D721Med (cell line): ENCODE measurements around the gene CHRM4.

Experiments used
- DNase-seq: peaks from one replicate; pipeline ENCODE4 v3.0.0; 2011; ENCODE audit warnings: low spot score; ENCODE audit not compliant: insufficient read length
- FAIRE-seq: peaks from 2 replicates; lab custom pipeline; 2011; peaks lifted over from hg19 to GRCh38; lab: Jason Lieb, UNC
- TF ChIP-seq, protein P1 (sequence below): IDR thresholded peaks from 2 replicates; pipeline ENCODE4 v1.5.1; 2012; ENCODE audit warnings: mild to moderate bottlenecking, control low read depth; ENCODE audit not compliant: insufficient read depth; ENCODE audit errors: missing control alignments

Gene CHRM4

DNA sequence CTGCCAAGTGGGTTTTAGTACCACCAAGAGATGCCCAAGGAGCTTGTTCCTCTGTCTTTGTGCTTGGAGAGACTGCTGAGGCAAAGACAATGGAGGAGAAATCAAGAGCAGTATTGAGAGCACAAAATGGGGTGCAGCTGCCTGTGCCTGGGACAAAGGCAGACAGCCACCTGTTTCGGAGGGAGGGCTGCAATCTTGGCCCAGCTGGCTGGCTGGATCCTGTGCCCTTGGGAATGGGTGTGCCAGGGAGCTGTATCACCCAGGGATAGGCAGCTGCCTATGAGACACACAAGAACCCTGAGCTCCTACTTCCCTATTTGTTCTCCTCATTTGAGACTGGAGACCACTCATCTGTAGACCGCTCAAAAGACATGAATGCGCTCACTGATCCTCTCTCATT, 23.3 kb upstream of the CHRM4 start:
- TF ChIP-seq, protein P1, sequence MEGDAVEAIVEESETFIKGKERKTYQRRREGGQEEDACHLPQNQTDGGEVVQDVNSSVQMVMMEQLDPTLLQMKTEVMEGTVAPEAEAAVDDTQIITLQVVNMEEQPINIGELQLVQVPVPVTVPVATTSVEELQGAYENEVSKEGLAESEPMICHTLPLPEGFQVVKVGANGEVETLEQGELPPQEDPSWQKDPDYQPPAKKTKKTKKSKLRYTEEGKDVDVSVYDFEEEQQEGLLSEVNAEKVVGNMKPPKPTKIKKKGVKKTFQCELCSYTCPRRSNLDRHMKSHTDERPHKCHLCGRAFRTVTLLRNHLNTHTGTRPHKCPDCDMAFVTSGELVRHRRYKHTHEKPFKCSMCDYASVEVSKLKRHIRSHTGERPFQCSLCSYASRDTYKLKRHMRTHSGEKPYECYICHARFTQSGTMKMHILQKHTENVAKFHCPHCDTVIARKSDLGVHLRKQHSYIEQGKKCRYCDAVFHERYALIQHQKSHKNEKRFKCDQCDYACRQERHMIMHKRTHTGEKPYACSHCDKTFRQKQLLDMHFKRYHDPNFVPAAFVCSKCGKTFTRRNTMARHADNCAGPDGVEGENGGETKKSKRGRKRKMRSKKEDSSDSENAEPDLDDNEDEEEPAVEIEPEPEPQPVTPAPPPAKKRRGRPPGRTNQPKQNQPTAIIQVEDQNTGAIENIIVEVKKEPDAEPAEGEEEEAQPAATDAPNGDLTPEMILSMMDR: no peak
- FAIRE-seq: no peak
- no peak for DNase-seq

DNA sequence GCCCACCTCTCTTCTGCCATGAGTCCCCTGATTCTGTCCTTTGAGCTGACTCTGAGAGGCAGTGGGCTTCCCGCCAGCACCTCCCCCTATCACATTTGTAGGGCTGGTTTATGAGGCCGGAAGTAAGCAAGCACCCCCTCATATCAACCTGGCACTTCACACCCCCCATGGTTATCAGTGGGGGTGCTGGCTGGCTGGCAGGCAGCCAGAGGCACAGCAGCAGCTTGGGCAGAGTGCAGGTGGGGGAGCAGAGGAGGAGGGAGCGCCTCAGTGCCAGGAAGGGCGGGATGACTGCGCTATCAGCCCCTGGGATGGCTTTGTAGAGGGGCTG, 22.9 kb upstream of the CHRM4 start:
- TF ChIP-seq, protein P1: no peak
- no peak for FAIRE-seq
- DNase-seq: no peak

DNA sequence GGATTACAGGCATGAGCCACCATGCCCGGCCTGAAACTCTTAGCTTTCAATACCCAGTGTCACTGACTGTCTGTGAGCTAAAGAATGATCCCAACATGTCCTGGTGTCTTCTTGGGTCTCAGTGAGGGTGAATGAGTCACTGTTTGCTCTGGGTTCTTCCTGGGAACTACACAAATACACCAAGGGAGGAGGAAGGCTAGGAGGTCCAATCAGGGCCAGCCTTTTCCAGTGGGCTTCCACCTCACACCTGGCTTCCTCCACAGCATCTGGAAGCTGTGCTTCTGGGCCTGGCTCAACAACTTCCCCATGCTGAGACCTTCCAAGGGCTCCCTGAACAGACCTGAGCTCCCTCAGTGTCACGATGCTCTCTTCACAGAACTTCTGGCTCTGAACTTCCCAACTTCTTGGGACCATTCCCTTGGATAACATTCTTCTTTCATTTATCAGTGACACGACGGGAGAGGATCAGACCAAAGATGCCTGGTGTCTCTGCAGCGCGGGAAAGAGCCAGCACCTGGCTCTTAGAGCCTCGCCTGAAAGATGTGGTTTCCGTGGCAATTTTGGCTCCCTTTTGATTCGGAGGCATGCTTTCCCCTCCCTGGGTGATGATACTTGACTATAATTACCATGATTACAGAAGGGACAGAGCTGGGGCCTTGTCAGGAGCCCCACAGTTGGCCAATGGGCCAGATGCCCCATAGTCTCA, 22.3 kb upstream of the CHRM4 start:
- FAIRE-seq (no peak), DNase-seq (no peak)
- TF ChIP-seq, protein P1: no peak

DNA sequence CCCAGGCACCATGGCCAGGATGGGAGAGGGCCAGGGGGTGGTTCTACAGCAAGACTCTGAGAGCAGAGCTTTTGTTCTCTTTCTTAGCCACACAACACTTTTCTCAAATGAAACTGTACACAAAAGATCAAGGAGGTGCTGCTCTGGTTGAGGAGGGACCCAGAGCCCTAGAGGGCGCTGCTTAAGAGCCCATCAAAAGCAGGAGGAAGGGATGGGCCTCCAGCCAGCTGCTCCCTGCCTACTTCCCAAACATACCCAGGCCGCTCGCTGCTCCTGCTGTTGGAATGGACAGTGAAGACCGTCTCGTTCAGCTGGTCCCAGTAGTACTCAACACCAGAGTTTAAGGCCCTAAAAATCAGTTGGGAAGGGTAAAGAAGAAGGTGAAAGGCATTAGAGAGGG, 18.4 kb upstream of the CHRM4 start:
- DNase-seq (no peak), FAIRE-seq (no peak)
- TF ChIP-seq, protein P1: peak; percentile 68

DNA sequence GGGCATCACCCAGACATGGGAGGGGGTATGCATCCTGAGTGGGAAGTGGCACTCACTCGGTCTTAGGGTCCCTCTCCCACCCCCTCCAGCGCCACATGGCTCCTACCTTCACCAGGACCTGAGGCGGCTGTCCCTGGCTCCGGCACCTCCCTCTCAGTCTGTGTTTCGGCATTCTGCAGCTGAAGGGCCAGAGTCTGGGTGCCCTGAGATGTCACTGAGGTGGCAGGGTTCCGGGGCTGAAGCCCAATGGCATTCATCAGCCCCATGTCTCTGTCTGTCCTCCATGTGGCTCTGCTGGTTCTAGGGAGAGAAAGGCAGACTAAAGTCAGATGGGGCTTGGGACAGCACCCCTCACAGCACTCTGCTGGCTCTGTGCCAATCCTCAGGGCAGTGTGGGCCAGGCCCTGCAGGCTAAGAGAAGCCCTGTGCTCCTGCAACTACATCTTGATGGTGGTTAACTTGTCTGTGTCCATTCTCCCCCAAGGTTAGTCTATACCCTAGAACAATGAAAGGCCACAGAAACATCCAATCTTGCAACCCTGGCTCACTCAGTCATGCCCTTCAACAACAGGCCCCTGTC, 16.9 kb upstream of the CHRM4 start:
- FAIRE-seq (no peak), DNase-seq (no peak)
- TF ChIP-seq, protein P1: no peak

DNA sequence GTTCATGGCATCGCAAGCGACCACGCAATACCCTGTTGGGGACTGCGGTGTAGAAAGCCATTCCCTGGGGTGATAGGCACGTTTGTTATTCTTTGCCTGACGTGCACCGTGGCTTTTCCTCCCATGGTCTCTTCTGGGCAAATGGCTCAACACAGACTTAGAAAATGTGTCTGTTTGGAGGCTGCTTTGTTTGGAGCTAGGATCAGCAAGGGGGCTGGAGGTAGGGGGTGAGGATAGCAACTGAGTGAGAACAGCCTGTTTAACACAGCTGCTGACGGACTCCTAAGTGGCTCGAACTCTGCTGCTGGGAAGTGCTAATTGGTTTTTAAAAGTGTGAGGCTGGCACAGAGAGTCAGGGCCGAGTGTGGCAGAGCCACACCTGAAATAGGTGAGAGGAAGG, 16.1 kb upstream of the CHRM4 start:
- DNase-seq (no peak), FAIRE-seq (no peak)
- TF ChIP-seq, protein P1: no peak

DNA sequence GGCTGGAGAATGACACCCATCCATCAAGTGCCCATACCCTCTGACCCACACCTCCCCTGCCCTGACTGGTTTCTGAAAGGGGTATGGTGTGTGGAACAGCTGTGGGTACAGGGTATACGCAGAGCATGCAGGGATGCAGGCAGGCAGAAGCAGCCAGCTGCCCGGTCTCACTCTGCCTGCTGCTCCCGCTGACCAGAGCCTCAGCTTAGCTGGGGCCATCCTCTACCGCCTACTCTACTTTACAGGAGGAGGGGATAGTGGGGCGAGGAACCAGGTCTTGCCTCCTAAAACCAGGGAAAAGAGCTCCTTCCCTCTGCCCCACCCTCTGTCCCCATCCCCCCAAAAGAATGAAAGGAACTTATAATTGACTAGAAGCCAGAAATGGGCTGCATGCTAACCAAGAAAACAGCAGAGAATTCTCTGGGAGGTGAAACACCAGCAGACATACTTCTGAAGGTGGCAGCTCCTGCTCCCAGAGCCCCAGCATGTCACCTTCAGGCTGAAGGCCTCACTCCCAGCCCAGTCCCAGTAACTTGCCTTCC, 13.0 kb upstream of the CHRM4 start:
- TF ChIP-seq, protein P1: no peak
- DNase-seq (no peak), FAIRE-seq (no peak)
